Type B pancreatic cell (in vitro differentiated cells): Measurements from ENCODE around the gene DAPK1. TPM values are rescaled to one million over a fixed set of nuclear protein-coding genes. Genes with fewer than 3 reads are reported as not detected.

ENCODE experiments used
- DNase-seq: peaks from one replicate; pipeline ENCODE4 v3.0.0; 2021; ENCODE audit warnings: mixed read lengths; ENCODE audit not compliant: unreplicated experiment; ENCODE audit errors: extremely low spot score
- H3K27ac Mint-ChIP-seq: 2 replicates; pipeline ENCODE4 v1.8.0; 2021; ENCODE audit warnings: mild to moderate bottlenecking, mixed read lengths
- H3K27me3 Mint-ChIP-seq: 2 replicates; pipeline ENCODE4 v1.8.0; 2021; ENCODE audit warnings: mixed read lengths
- H3K36me3 Mint-ChIP-seq: 2 replicates; pipeline ENCODE4 v1.8.0; 2021; ENCODE audit warnings: mixed read lengths
- H3K4me1 Mint-ChIP-seq: one replicate; pipeline ENCODE4 v1.8.0; 2021; ENCODE audit warnings: mixed read lengths; ENCODE audit not compliant: unreplicated experiment
- H3K4me3 Mint-ChIP-seq: 2 replicates; pipeline ENCODE4 v1.8.0; 2021; ENCODE audit warnings: mild to moderate bottlenecking, mixed read lengths
- H3K9me3 Mint-ChIP-seq: 2 replicates; pipeline ENCODE4 v1.8.0; 2021; ENCODE audit warnings: mixed read lengths
- CTCF ChIP-seq: fragments of 200-600 bp; sonication (generic); conservative IDR thresholded peaks from 2 replicates; pipeline ENCODE4 v1.5.0; 2021; ENCODE audit warnings: antibody characterized with exemption, mild to moderate bottlenecking
- total RNA-seq: library from RNA; stranded (reverse); gene quantifications from 2 replicates; pipeline ENCODE4 v1.2.1, GENCODE V29; 2021; ENCODE audit warnings: low replicate concordance

DAPK1 gene
- total RNA-seq, 1 donor from 2014 or later = 160 TPM

GRCh38 chr9:87676976-87677775 is 179.5 kb downstream of the DAPK1 start:
- no peak for TF ChIP-seq CTCF
- DNase-seq = peak; percentile 42
- Mint-ChIP-seq H3K36me3 (peaks cover 19% of the 10 kb centered on the region), H3K4me1 (peaks cover 18% of the 10 kb centered on the region), H3K27ac (peak overlapping the region; percentile 36), H3K27me3 (no peaks in the 10 kb centered on the region), H3K9me3 (no peaks in the 10 kb centered on the region), H3K4me3 (no peak overlapping the region)

- peaks cover 21% of the 10 kb centered on the region for H3K4me1 Mint-ChIP-seq
- peaks cover 18% of the 10 kb centered on the region for H3K36me3 Mint-ChIP-seq
- no peaks in the 10 kb centered on the region for H3K27me3 Mint-ChIP-seq
- no peak overlapping the region for H3K27ac Mint-ChIP-seq
- DNase-seq = peak; percentile 51
- no peak for TF ChIP-seq CTCF
- no peak overlapping the region for H3K4me3 Mint-ChIP-seq
- H3K9me3 Mint-ChIP-seq = no peaks in the 10 kb centered on the region
Measured at GRCh38 chr9:87677776-87678587, 180.3 kb downstream of the DAPK1 start.

- H3K36me3 Mint-ChIP-seq = peaks cover 14% of the 10 kb centered on the region
- TF ChIP-seq CTCF = peak; percentile 86
- peak; percentile 70 for DNase-seq
- no peaks in the 10 kb centered on the region for H3K9me3 Mint-ChIP-seq
- H3K4me1 Mint-ChIP-seq = peaks cover 21% of the 10 kb centered on the region
- H3K4me3 Mint-ChIP-seq = no peak overlapping the region
- H3K27me3 Mint-ChIP-seq = no peaks in the 10 kb centered on the region
- H3K27ac Mint-ChIP-seq = peak overlapping the region; percentile 21
Measured at GRCh38 chr9:87678650-87679355, 181.1 kb downstream of the DAPK1 start.

GRCh38 chr9:87681271-87682061 is 183.8 kb downstream of the DAPK1 start:
- H3K36me3 Mint-ChIP-seq = peaks cover 27% of the 10 kb centered on the region
- no peak overlapping the region for H3K4me3 Mint-ChIP-seq
- H3K4me1 Mint-ChIP-seq = peaks cover 25% of the 10 kb centered on the region
- H3K27ac Mint-ChIP-seq = no peak overlapping the region
- no peak for TF ChIP-seq CTCF
- H3K9me3 Mint-ChIP-seq = no peaks in the 10 kb centered on the region
- DNase-seq = peak; percentile 36
- no peaks in the 10 kb centered on the region for H3K27me3 Mint-ChIP-seq

- peak; percentile 24 for DNase-seq
- Mint-ChIP-seq H3K27ac (peak overlapping the region; percentile 10), H3K36me3 (peaks cover 29% of the 10 kb centered on the region), H3K4me3 (no peak overlapping the region), H3K27me3 (no peaks in the 10 kb centered on the region), H3K9me3 (no peaks in the 10 kb centered on the region), H3K4me1 (peaks cover 21% of the 10 kb centered on the region)
- no peak for TF ChIP-seq CTCF
Measured at GRCh38 chr9:87682085-87682484, 184.4 kb downstream of the DAPK1 start.
